ENCODE data around the gene GJA4.

GRCh38 chr1:34794001-34794789 is 1.4 kb downstream of the GJA4 start:
- TF ChIP-seq POLR2AphosphoS5 (IDR thresholded peaks at IDR 0.05) = no peak
- no peak for TF ChIP-seq CTCF (IDR thresholded peaks at IDR 0.05)
- TF ChIP-seq POLR2A (IDR thresholded peaks at IDR 0.05) = no peak
